ENCODE data around the gene CSGALNACT2.

CSGALNACT2 gene

DNA sequence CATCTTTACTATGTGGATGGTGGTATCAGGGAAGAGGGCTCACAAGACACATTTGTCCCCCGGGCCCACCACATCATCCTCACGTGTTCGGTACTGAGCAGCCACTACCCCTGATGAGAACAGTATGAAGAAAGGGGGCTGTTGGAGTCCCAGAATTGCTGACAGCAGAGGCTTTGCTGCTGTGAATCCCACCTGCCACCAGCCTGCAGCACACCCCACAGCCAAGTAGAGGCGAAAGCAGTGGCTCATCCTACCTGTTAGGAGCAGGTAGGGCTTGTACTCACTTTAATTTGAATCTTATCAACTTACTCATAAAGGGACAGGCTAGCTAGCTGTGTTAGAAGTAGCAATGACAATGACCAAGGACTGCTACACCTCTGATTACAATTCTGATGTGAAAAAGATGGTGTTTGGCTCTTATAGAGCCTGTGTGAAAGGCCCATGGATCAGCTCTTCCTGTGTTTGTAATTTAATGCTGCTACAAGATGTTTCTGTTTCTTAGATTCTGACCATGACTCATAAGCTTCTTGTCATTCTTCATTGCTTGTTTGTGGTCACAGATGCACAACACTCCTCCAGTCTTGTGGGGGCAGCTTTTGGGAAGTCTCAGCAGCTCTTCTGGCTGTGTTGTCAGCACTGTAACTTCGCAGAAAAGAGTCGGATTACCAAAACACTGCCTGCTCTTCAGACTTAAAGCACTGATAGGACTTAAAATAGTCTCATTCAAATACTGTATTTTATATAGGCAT, 9.1 kb upstream of the CSGALNACT2 start:
- DNase-seq (ENCODE audit: low read depth in 2 of 2) = peak; percentile 93 to 96
- H3K4me3 ChIP-seq (replicated peaks in 1 of 2; ENCODE audit: low read depth in 2 of 2, low read length in 2 of 2) = no peak overlapping the region
- no peak for TF ChIP-seq CTCF (IDR thresholded peaks at IDR 0.05; ENCODE audit: low read depth, low read length)

DNA sequence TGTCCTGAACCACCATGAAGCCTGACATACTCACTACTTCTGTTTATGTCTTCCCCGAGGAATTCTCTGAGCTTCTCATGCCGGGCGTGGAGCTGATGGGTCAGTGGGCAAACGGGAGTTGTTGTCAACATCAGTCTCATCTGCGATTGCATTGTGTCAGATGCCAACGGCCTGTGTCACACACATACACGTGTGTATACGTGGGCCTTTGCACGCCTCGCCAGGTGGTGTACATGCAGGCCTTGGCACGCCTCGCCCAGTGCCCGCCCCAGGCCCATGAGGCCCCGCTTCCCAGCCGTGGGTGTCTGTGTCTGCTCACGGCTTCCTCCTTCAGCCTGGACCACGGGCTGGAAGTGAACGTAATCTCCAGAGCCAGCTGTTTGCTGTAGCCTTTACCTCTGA, 7.5 kb upstream of the CSGALNACT2 start:
- no peak overlapping the region for H3K4me3 ChIP-seq (replicated peaks in 1 of 2; ENCODE audit: low read depth in 2 of 2, low read length in 2 of 2)
- no peak for TF ChIP-seq CTCF (IDR thresholded peaks at IDR 0.05; ENCODE audit: low read depth, low read length)
- DNase-seq (ENCODE audit: low read depth in 2 of 2) = no peak

- no peak for DNase-seq (ENCODE audit: low read depth in 2 of 2)
- TF ChIP-seq CTCF (IDR thresholded peaks at IDR 0.05; ENCODE audit: low read depth, low read length) = no peak
- H3K4me3 ChIP-seq (replicated peaks in 1 of 2; ENCODE audit: low read depth in 2 of 2, low read length in 2 of 2) = no peak overlapping the region
Observed at GRCh38 chr10:43131256-43131655, 7.0 kb upstream of the CSGALNACT2 start.

DNA sequence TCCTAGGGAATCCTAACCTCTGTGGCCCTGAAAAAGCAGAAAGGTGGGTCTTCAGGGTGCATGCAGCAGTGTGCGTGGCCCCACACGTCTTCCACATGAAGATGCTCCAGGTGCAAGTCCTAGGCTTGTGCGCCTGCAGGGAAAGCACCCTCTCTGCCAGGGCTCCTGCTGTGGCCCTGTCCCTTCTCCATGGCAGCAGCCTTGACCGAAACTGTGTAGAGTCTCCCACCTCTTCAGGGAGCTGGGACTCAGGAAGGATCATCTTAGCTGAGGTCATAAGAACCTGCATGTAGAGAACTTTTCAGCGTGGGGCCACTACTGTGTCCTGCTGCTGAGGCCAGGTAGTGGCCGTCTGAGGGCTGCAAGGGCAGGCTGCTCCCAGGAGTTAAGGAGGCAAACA, 6.3 kb upstream of the CSGALNACT2 start:
- no peak for DNase-seq (ENCODE audit: low read depth in 2 of 2)
- no peak for TF ChIP-seq CTCF (IDR thresholded peaks at IDR 0.05; ENCODE audit: low read depth, low read length)
- no peak overlapping the region for H3K4me3 ChIP-seq (replicated peaks in 1 of 2; ENCODE audit: low read depth in 2 of 2, low read length in 2 of 2)

- DNase-seq (ENCODE audit: low read depth in 2 of 2) = no peak
- TF ChIP-seq CTCF (IDR thresholded peaks at IDR 0.05; ENCODE audit: low read depth, low read length) = no peak
- no peak overlapping the region for H3K4me3 ChIP-seq (replicated peaks in 1 of 2; ENCODE audit: low read depth in 2 of 2, low read length in 2 of 2)
Observed at GRCh38 chr10:43132867-43133787, 5.1 kb upstream of the CSGALNACT2 start.

DNA sequence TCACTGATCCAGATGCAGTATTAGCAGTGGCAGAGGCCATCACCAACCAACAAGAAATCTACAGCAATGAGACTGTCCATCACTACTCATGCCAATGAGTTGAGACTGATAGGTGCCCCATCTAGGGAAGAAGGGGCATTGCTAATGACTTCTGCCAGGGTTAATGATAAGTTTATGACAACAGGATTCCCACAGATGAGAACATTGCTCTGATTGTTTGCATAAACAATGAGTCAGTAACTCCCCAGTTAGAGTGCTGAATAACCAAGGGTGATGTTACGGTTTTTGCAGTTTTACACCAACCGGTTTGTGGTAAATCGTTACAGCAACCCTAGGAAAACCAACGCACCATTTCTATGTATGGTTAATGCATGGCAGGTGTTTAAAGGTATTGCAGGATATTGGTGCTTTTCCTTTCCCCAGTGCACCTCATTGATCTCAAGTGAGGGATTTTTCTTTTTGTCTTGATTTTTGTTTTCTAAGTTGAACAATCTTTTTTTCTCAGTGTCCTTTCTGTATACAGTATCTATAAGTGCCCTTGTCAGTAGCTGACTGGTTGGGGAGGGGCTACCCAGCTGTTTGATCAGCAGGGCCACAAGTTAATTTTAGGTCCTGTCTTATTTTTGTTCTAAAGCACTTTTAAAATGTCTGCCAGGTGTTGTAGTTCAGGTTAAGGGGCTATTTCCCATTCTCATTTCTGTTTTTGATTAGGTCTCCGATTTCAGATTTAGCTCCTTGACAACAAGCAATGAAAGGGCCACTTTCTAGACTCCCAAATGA, 3.9 kb upstream of the CSGALNACT2 start:
- no peak overlapping the region for H3K4me3 ChIP-seq (replicated peaks in 1 of 2; ENCODE audit: low read depth in 2 of 2, low read length in 2 of 2)
- no peak for TF ChIP-seq CTCF (IDR thresholded peaks at IDR 0.05; ENCODE audit: low read depth, low read length)
- peak in 1 of 2 donors; percentile 16 for DNase-seq (ENCODE audit: low read depth in 2 of 2)
